ENCODE data around the gene GRIP2.
"Not testable (repeated sequence)": the region's sequence is repeated elsewhere in the genome, so short reads cannot be mapped to it uniquely, and the experiment has no call there.

- TF ChIP-seq EZH2phosphoT487 (IDR thresholded peaks at IDR 0.05; ENCODE audit: low read length); EZH2 (optimal IDR thresholded peaks at IDR 0.05; ENCODE audit: low read depth, low read length): not testable (repeated sequence)
Measured at GRCh38 chr3:14515526-14515925, 24.6 kb downstream of the GRIP2 start.
